Measurements from ENCODE around the gene PAPPA. TPM values are rescaled to one million over a fixed set of nuclear protein-coding genes. Genes with fewer than 3 reads are reported as not detected.
A peak's percentile ranks its signal among the peaks of the same experiment; 100 is the strongest.

Gene PAPPA
- total and polyA plus RNA-seq, 9 of the 15 experiments (the other 6 are each of a cell fraction or from before 2014, with no cell fraction given): 0.06 to 0.18 (median 0.11) TPM

- WGBS (ENCODE audit: insufficient coverage, low coverage, missing lambda C conversion rate): 47% methylated on average over 2 of the region's 2 CpGs
- no peak overlapping the region for H3K4me3 ChIP-seq
- CTCF ChIA-PET (ENCODE audit: low intra/inter-chr PET ratio): no interaction called here
- TF ChIP-seq POU5F1 (IDR thresholded peaks at IDR 0.05; ENCODE audit: borderline replicate concordance, low read depth, low read length, partially characterized antibody) (no peak), PTTG1 (tag; IDR thresholded peaks at IDR 0.05; ENCODE audit: low read depth) (no peak), PHB2 (IDR thresholded peaks at IDR 0.05; ENCODE audit: low read depth) (no peak), ZNF583 (CRISPR knock-in tag; IDR thresholded peaks at IDR 0.05) (0 out of 2 replicates have a peak, but pooled peaks have one; percentile 46), DPF2 (IDR thresholded peaks at IDR 0.05) (peak; percentile 33; the same call in 1 of the 2 replicates), KLF6 (CRISPR knock-in tag; IDR thresholded peaks at IDR 0.05; ENCODE audit: borderline replicate concordance) (no peak), MEIS2 (IDR thresholded peaks at IDR 0.05; ENCODE audit: partially characterized antibody) (peak; percentile 9), ARID1B (IDR thresholded peaks at IDR 0.05) (peak; percentile 22; the same call in 1 of the 2 replicates), CHD2 (IDR thresholded peaks at IDR 0.05; ENCODE audit: low read depth, low read length) (no peak), SMARCA4 (IDR thresholded peaks at IDR 0.05) (peak; percentile 20; the same call in 1 of the 2 replicates), FOXP4 (CRISPR knock-in tag; IDR thresholded peaks at IDR 0.05; ENCODE audit: borderline replicate concordance) (no peak), MBD2 (IDR thresholded peaks at IDR 0.05; ENCODE audit: borderline replicate concordance, low read depth) (no peak), JUND (IDR thresholded peaks at IDR 0.05; ENCODE audit: borderline replicate concordance, low read depth, low read length) (peak; percentile 72), JUND (tag; IDR thresholded peaks at IDR 0.05; ENCODE audit: borderline replicate concordance, low read depth, low read length) (peak; percentile 67; the same call in 1 of the 3 replicates), JUN (IDR thresholded peaks at IDR 0.05; ENCODE audit: borderline replicate concordance, low read depth, low read length) (peak; percentile 37; the same call in 1 of the 2 replicates), JUN (CRISPR knock-in tag; IDR thresholded peaks at IDR 0.05; ENCODE audit: borderline replicate concordance) (no peak), CBFA2T3 (IDR thresholded peaks at IDR 0.05) (0 out of 2 replicates have a peak, but pooled peaks have one; percentile 25), ATF7 (IDR thresholded peaks at IDR 0.05) (peak; percentile 71; the same call in 1 of the 2 replicates), ATF3 (IDR thresholded peaks at IDR 0.05) (peak; percentile 80), ATF3 (CRISPR knock-in tag; conservative IDR thresholded peaks at IDR 0.05) (no peak), FOSL1 (tag; conservative IDR thresholded peaks at IDR 0.05) (peak; percentile 88), EP400 (IDR thresholded peaks at IDR 0.05) (no peak), CHCHD3 (CRISPR knock-in tag; IDR thresholded peaks at IDR 0.05) (no peak), FOS (IDR thresholded peaks at IDR 0.05; ENCODE audit: extremely low read depth, insufficient read length) (no peak)
Observed at GRCh38 chr9:116417464-116417863, 263.9 kb downstream of the PAPPA start.

More at GRCh38 chr9:116417464-116417863, 263.9 kb downstream of the PAPPA start:
- Histone ChIP-seq H3K27ac (ENCODE audit: extremely low read depth, low read depth, low read length) (no peak overlapping the region), H3K9me3 (replicated peaks; ENCODE audit: control insufficient read depth, insufficient read depth, low read depth, low read length) (no peaks in the 10 kb centered on the region), H4K20me1 (replicated peaks; ENCODE audit: control insufficient read depth, insufficient read depth, low read length) (no peaks in the 10 kb centered on the region), H3K9ac (ENCODE audit: insufficient read depth in 1 of 2, low read depth in 2 of 2, low read length in 2 of 2) (no peak overlapping the region), H3K79me2 (ENCODE audit: control insufficient read depth, insufficient read depth, low read length) (no peaks in the 10 kb centered on the region), H3K9me1 (ENCODE audit: control insufficient read depth, insufficient read depth, low read length) (no peaks in the 10 kb centered on the region), H3K27me3 (ENCODE audit: control insufficient read depth in 2 of 2, insufficient read depth in 2 of 2, low read length in 2 of 2) (no peaks in the 10 kb centered on the region), H2AFZ (ENCODE audit: low read depth, low read length) (0 out of 2 replicates have a peak overlapping the region, but pooled peaks have one; percentile 5), H3K4me1 (replicated peaks in 1 of 2; ENCODE audit: control insufficient read depth in 2 of 2, insufficient read depth in 2 of 2, low read length in 2 of 2) (peaks cover 13 to 50% of the 10 kb centered on the region in 2 experiments), H3K4me2 (ENCODE audit: insufficient read depth, low read length) (no peak overlapping the region), H3K36me3 (ENCODE audit: control insufficient read depth, insufficient read depth, low read length) (no peaks in the 10 kb centered on the region)
- DNase-seq (ENCODE audit: extremely low read depth in 1 of 4, low spot score in 3 of 4) (peak in 2 of 4 experiments; percentile 26 to 32), ATAC-seq (no peak), FAIRE-seq (no peak)
- no TSS peak for BruUV-seq (replicated peaks)
- in situ Hi-C loops (cut with MboI) (no loop called here), intact Hi-C loops (cut with micrococcal nuclease) (no loop called here)
- POLR2A ChIA-PET: interaction anchor here (1.2 kb wide), 1 partner anchor 266 kb away, joined by 3 read pairs; no protein-coding TSS in a partner anchor
